Left lung (tissue), 10 donors: ENCODE results near the gene EVPL. TPM values are rescaled to one million over a fixed set of nuclear protein-coding genes. Genes with fewer than 3 reads are reported as not detected.
"Not testable (repeated sequence)": the region's sequence is repeated elsewhere in the genome, so short reads cannot be mapped to it uniquely, and the experiment has no call there.

Experiments used
- ATAC-seq: fragments of 200-7000 bp; cut with Tn5 transposase; one replicate; pipeline ENCODE4 v1.9.1; 2020; ENCODE audit warnings: moderate library complexity
- DNase-seq, 4 donors: peaks; one replicate each; pipeline ENCODE4 v3.0.0-alpha.2; 2013 to 2020
- H3K27ac ChIP-seq, 2 donors: fragments of 200-600 bp; sonication (generic) in 1 of 2; one replicate each; pipeline versions ENCODE4 v1.5.0 to v1.8.0; 2020 to 2021
- H3K27me3 ChIP-seq, 2 donors: fragments of 200-600 bp; sonication (generic) in 1 of 2; one replicate each; pipeline versions ENCODE4 v1.5.0 to v1.8.0; 2020 to 2021
- H3K36me3 ChIP-seq, 2 donors: fragments of 200-600 bp; sonication (generic) in 1 of 2; one replicate each; pipeline versions ENCODE4 v1.5.0 to v1.8.0; 2020 to 2021
- H3K4me1 ChIP-seq, 2 donors: fragments of 200-600 bp; one replicate each; pipeline ENCODE4 v1.8.0; 2021
- H3K4me3 ChIP-seq, 2 donors: fragments of 200-600 bp; sonication (generic) in 1 of 2; one replicate each; pipeline versions ENCODE4 v1.5.0 to v1.8.0; 2020 to 2021; ENCODE audit warnings: mild to moderate bottlenecking in 1 of 2
- H3K9me3 ChIP-seq, 2 donors: fragments of 200-600 bp; sonication (generic) in 1 of 2; one replicate each; pipeline versions ENCODE4 v1.5.0 to v1.8.0; 2020 to 2021
- CTCF ChIP-seq, 2 donors: fragments of 200-600 bp; sonication (generic) in 1 of 2; IDR thresholded peaks; one replicate each; pipeline versions ENCODE4 v1.5.0 to v1.8.0; 2021; ENCODE audit warnings: antibody characterized with exemption in 2 of 2
- intact Hi-C, 2 donors: fragments of 100-400 bp; cut with DNase I; formaldehyde crosslinking; loops; one replicate each; pipeline versions ENCODE4 v1.11.2 to v1.14.2; 2022
- polyA plus RNA-seq, 6 donors: library from polyadenylated mRNA; unstranded; fragments of 120-200 nt; gene quantifications; one replicate each; pipeline ENCODE4 v1.2.1, GENCODE V29; 2013; ENCODE audit not compliant: insufficient read length in 6 of 6
- total RNA-seq, 2 donors: library from RNA; stranded (reverse); fragmentation: NEBNext Ultra II Directional; extraction: Animal tissue kit (Norgen Biotek cat#: 25700); gene quantifications; one replicate each; pipeline ENCODE4 v1.2.1, GENCODE V29; 2021
- donor health status: DM: no; HTN: yes; CAD: no.
- donor health status: DM: no; HTN: no; CAD: no.

Gene EVPL
- total and polyA plus RNA-seq, 8 donors: 23.3 to 53.1 (median 43.9) TPM

GRCh38 chr17:76072148-76072858, 45.2 kb upstream of the EVPL start, which contains the start of gene SRP68:
Gene SRP68 (minus strand): TSS chr17:76072517. CDS start chr17:76072491, 26 bp downstream.
- Histone ChIP-seq H3K9me3 (no peaks in the 10 kb centered on the region), H3K27ac (peak within 1 kb of the TSS; percentile 47 to 73), H3K36me3 (peaks cover 0 to 22% of the 10 kb centered on the region in 2 donors), H3K27me3 (peaks cover 40 to 41% of the 10 kb centered on the region in 2 donors), H3K4me1 (peaks cover 21 to 63% of the 10 kb centered on the region in 2 donors), H3K4me3 (peak within 1 kb of the TSS; percentile 77 to 79)
- TF ChIP-seq CTCF (IDR thresholded peaks at IDR 0.05): no peak
- intact Hi-C loops: no loop called here
- DNase-seq (peak; percentile 83 to 99 (median 95)), ATAC-seq (peak; percentile 99)

DNA sequence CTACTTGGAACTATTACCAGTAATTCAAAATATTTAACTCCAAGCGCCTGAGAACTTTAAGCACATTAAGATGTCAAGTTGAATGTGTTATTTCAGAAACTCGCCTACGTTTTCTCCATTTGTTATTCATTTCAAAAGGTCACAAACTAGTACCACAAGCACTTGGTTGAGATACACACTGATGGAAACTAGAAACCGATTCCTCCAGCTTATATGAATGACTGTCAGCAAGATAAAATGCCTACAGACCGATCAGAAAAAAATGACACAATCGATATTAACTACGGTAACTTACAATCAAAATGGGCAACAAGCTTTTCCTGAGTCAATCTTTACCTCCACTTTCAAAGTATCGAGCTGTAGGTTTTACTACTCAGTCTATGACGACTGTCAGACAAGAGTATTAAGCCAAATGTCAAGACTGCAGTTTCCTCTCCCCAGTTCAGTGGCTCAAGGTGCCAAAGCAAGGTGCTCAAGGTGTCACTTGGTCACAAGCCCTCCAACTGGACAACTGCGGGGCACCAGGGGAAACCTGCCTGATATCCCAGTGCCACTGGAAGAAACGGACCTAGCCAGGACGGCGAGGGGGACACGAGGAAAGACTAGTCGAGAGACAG, 44.5 kb upstream of the EVPL start:
- ATAC-seq: peak; percentile 1
- intact Hi-C loops: no loop called here
- Histone ChIP-seq H3K27me3 (peaks cover 33 to 34% of the 10 kb centered on the region in 2 donors), H3K27ac (peak overlapping the region in 1 of 2 donors; percentile 73), H3K4me3 (peak overlapping the region; percentile 77 to 79), H3K9me3 (no peaks in the 10 kb centered on the region), H3K4me1 (peaks cover 19 to 57% of the 10 kb centered on the region in 2 donors), H3K36me3 (peaks cover 0 to 29% of the 10 kb centered on the region in 2 donors)
- TF ChIP-seq CTCF (IDR thresholded peaks at IDR 0.05): no peak
- DNase-seq: no peak

DNA sequence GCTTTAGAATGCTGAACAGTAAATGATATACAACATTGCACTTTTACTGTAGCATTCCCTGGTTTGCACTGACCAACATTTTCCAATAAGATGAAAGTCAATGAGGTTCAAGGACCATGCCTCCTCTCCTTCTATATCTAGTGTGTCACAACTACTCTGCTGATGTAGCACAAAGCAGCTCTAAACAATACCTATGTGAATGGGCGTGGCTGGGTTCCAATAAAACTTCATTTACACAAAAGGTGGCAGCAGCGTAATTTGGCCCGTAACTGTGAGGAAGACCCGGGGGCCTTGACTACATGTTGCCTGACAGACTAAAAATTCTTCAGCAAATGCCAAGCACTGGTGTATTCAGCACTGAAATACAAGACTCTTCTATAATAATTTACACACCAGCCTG, 38.7 kb upstream of the EVPL start:
- Histone ChIP-seq H3K27ac (no peak overlapping the region), H3K36me3 (peaks cover 0 to 84% of the 10 kb centered on the region in 2 donors), H3K9me3 (no peaks in the 10 kb centered on the region), H3K4me1 (peaks cover under 1 to 15% of the 10 kb centered on the region in 2 donors), H3K27me3 (no peaks in the 10 kb centered on the region), H3K4me3 (no peak overlapping the region)
- no peak for TF ChIP-seq CTCF (IDR thresholded peaks at IDR 0.05)
- intact Hi-C loops: no loop called here
- DNase-seq (no peak), ATAC-seq (no peak)

GRCh38 chr17:76063875-76064546, 36.9 kb upstream of the EVPL start:
- Histone ChIP-seq H3K27ac (no peak overlapping the region), H3K4me1 (peaks cover 0 to 3% of the 10 kb centered on the region in 2 donors), H3K9me3 (no peaks in the 10 kb centered on the region), H3K4me3 (no peak overlapping the region), H3K36me3 (peaks cover 0 to 96% of the 10 kb centered on the region in 2 donors), H3K27me3 (no peaks in the 10 kb centered on the region)
- no peak for TF ChIP-seq CTCF (IDR thresholded peaks at IDR 0.05)
- no peak for DNase-seq
- ATAC-seq: no peak
- intact Hi-C loops: no loop called here

- DNase-seq, H3K27me3 ChIP-seq, H3K4me1 ChIP-seq, H3K27ac ChIP-seq, H3K9me3 ChIP-seq, ATAC-seq, H3K4me3 ChIP-seq, intact Hi-C loops: not testable (repeated sequence)
- peaks cover 0 to 96% of the 10 kb centered on the region in 2 donors for H3K36me3 ChIP-seq
Observed at GRCh38 chr17:76058264-76058663, 31.2 kb upstream of the EVPL start.
